GM18502 (cell line): Measurements from ENCODE around the gene DNAJA1.
A peak's percentile ranks its signal among the peaks of the same experiment; 100 is the strongest.
"Not testable (repeated sequence)": the region's sequence is repeated elsewhere in the genome, so short reads cannot be mapped to it uniquely, and the experiment has no call there.

ENCODE experiments used
- ATAC-seq: cut with Tn5 transposase; IDR thresholded peaks from one replicate; pipeline ENCODE4 v1.9.1; 2021; ENCODE audit warnings: mild to moderate bottlenecking; ENCODE audit not compliant: unreplicated experiment, poor library complexity

DNAJA1 gene

DNA sequence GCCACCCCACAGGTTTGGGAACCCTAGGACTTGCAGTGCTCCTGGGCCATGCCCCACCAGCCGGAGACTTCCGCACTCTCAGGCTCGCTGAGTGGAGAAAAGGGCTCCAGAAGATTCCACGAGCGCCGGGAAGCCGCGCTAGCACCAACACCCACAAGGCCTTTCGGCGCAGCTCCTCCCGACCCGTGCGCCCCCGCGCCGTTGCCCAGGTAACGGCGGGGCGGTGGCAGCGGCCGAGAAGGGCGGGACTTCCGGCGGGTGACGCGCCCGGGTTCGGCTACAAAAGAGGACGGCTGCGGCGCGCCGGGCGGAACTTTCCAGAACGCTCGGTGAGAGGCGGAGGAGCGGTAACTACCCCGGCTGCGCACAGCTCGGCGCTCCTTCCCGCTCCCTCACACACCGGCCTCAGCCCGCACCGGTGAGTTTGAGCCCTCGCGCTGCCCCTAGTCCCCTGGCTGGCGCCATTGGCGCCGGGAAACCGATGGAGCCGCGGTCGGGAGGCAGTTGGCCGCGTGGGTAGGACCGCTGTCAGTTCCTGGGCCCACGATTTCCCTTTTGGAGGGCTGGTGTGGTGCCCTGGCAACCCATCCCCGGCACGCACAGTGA is at the start of gene DNAJA1:
DNAJA1 (plus strand) TSS at position 308 of the 606 bp plus-strand sequence. CDS start 1,212 bp downstream, outside the sequence.
- ATAC-seq = peak; percentile 95

DNA sequence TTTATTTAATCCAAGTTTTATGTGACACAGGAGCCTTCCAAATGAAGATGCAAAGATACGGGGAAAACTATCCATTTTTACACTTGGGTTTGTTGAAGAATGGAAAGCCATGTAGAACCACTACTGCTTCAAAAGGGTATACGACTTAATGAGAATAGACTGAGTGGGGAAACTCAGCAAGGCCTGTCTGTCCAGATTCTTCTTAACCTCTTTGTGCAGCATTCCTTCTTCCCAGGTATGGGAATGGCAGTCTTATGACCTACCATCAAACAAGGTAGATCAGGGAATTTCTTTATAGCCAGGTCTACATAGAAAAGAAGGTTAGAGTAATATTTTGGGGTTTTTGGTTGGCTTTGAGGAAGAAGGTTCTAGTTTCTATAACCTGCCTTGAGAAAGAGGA is 47.0 kb upstream of the DNAJA1 start:
- ATAC-seq = no peak

DNA sequence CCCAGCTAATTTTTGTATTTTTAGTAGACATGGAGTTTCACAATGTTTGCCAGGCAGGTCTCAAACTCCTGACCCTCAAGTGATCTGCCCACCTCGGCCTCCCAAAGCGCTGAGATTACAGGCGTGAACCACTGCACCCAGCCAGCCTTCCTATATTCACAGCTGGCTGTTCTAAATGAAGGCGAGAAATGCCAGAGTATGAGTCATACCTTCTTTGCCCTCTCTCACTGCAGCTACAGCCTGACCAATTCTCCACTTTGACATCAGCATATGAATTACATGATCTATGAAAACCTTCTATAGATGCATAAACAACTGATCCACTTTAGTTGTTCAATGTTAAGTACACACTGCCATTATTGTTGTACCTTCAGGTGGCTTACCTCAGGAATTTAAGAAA is 38.1 kb upstream of the DNAJA1 start:
- ATAC-seq = no peak

DNA sequence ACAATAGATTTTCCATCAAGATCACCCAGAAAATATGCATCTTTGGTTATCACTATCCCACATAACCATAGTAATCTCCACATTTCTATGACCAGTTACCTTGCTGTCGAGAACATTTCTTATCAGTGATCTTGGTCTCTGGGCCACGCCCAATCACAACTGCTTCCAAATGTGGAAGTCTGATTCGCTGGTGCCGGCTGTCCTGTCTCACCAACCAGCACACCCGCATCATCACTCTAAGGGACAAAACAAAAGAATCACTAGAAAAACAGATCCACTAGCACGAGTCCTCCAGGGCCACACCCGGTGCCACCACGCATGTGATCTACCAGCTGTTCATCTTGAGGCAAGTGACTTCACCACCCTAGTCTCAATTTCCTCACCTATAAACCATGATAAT is 35.4 kb upstream of the DNAJA1 start:
- no peak for ATAC-seq

DNA sequence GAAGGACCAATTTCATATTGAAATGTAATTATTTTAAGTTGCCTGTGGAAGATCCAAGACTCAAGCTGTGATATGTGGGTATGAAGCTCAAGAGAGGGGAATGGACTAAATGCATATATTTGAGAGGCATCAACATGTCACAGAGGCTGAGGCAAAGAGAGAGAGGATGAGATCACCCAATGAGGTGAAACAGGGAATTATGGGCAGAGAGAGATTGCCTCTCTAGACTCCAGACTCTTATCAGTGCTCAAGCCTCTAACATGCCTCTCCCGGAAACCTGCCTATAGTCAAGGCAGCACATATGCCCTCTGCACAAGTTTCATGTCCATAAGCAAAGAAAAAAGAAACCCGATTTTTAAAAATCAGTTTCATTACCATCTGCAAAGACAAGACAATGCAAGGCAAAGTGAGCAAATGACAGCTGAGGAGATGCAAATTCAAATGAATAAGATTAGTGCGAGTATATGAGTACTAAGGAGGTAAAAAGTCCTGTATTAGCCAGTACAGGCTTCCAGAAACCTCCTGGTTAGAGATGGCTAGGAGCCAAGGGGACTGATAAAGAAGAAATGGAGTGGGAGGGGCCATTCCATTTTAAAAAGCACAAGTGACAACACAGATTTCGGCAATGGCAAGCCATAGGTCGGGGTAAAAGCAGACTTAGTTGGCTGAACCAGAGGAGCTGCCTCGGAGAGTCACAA is 33.0 kb upstream of the DNAJA1 start:
- no peak for ATAC-seq

DNA sequence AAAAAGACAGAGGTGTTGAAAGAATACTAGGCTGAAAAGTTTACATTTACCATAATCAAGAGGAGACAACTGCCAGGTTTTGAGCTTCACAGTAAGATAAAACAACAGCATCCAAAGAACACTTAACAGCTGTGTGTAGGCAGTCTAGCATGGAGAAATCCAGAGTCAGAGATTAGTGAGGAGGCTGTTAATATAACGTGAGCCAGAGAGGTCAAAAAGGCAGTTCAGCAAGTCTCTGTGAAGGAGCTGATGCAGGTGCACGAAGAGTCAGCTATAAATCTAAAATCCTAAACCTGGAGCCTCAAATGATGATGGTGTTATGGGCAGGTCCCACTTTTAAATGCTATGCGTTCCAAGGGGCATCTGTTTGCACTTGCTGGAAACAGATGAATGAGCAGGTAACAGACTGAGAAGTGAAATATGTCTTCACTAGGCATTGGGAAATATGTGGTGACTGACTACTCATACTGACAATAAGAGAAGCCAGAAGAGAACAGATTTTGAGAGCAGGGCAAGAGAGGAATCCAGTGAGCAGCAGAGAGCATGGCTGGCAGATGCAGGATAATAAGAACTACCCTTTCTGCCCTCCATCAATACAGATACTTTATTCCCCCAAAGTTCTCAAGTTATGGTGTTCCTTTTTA is 32.4 kb upstream of the DNAJA1 start:
- ATAC-seq = no peak

DNA sequence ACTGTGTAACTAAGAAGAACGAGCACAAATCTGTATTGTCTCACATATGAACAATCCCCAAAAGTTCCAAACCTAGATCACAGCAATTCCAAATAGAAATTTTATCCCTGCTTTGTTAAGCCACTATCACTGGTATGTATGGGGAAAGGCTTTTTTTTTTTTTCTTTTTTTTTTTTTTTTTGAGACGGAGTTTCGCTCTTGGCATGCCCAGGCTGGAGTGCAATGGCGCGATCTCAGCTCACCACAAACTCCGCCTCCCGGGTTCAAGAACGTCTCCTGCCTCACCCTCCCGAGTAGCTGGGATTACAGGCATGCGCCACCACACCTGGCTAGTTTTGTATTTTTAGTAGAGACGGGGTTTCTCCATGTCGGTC is 24.4 kb upstream of the DNAJA1 start:
- ATAC-seq = peak; percentile 4

DNA sequence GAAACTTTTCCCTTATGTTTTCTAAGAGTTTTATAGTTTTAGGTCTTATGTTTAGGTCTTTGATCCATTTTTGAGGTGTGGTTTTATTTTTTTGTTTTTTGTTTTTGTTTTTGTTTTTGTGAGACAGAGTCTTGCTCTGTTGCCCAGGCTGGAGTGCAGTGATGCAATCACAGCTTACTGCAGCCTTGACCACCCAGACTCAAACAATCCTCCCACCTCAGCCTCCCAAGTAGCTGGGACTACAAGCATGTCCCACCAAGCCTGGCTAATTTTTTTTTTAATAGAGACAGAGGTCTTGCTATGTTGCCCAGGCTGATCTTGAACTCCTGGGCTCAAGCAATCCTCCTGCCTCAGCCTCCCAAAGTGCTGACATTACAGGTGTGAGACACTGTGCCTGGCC is 19.7 kb upstream of the DNAJA1 start:
- not testable (repeated sequence) for ATAC-seq

DNA sequence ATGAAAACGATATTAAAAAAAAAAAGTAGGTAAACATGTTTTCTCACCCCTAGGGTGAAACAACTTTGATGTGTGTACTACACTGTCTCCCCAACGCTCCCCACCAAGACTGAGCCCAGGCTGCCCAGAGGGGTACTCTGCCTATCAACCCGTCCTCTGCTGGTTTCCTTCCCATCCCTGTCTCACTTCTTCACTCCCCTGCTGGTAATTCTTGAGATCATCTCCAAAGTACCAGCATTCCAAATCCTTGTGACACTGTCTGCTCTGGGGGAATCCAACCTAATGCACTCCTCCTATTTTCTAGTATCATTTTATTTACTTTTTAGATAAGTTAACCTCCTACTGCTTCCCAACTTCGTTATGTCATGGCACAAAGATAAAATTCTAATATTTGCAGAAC is 17.3 kb upstream of the DNAJA1 start:
- no peak for ATAC-seq

DNA sequence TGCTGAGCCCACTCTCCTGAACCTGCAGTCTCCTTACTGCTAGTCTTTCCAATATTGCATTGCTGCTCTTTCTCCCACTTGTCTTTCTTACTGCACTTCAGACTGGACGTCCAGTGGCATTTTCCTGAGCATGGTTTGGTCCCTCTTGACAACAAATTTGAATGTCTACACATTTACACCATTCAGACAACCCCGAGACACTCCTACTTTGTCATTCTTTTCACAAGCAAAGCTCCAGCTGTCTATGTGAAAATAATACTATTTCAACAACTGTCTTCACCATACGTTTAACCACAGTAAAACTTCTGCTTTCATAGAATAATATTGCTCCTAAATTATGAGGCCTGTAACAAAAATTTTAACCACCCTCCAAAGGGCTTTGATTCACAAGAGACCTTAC is 13.2 kb upstream of the DNAJA1 start:
- ATAC-seq = no peak

DNA sequence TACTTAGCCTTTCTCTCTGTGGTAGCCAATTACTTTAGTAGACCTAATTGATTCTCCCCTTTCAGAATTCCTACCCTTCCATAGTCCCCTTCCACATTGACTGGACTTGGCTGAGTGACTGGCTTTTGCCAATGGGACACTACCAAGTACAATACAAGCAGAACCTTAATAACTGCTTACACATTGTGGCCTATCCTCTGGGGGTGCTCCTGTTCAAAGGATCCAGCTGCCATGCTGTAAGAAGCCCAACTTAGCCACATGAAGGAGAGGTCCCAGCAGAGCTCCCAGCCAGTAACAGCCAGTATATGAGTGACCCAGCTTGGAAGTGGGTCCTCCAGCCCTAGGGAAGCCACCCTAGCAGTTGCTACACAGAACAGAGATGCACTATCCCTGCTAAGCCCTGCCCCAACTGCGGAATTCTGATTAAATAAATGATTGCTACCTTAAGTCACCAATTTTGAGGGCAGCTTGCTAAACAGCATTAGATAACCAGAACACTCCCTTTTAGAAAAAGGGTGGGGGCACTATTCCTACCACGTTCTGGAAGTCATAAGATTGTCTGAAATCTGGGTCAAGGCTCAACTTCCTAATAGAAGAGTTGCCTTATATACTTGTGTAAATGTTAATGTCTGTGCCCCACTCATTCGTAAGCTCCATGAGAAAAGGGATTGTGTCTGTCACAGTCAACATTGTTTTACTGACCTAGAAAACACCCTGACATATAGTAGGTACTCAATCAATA is 12.6 kb upstream of the DNAJA1 start:
- no peak for ATAC-seq

DNA sequence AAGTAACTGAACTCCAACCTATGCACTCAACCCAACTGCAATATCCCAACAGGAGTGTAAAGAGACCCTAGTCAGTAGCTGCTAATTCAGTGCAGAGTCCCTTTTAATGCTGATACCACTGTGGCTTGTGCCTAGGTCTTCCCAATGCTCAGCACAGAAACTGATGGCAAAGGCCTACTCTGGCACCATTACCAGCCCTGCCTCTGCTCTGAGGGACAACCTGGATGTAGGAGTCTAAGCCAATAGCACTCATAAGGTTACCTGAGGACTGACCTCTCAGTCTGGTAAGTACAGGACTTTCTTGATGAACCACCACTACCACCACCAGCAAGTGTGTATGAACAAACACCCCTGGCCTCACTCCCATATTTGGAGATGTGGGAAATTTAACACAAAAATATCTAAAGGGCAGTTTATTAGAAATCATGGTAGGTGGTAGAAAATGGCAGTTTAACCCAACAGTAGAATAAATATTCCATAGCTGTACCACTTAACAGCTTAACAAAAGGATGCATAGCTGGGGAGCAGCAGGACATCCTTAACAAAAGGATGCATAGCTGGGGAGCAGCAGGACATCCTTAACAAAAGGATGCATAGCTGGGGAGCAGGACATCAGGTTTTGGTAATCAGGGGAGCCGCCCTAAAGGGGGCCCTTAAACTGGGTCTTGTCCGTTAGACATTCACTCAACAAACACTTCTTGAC is 11.0 kb upstream of the DNAJA1 start:
- no peak for ATAC-seq

DNA sequence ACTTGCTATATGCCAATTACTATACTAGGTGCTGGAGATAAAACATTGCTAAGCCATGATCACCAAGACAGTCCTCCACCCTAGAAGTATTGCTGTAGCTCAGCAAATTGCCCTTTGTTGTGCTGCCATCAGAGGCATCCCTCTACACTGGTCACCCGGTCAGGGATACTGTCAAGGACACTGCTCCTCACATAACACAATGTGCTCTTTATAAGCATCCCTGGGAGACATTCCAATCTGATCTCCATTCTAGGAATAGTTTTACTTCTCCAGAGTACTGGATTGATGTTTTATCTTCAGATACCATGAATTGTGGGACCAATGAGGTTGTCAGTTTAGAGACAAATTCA is 10.4 kb upstream of the DNAJA1 start:
- ATAC-seq = no peak

DNA sequence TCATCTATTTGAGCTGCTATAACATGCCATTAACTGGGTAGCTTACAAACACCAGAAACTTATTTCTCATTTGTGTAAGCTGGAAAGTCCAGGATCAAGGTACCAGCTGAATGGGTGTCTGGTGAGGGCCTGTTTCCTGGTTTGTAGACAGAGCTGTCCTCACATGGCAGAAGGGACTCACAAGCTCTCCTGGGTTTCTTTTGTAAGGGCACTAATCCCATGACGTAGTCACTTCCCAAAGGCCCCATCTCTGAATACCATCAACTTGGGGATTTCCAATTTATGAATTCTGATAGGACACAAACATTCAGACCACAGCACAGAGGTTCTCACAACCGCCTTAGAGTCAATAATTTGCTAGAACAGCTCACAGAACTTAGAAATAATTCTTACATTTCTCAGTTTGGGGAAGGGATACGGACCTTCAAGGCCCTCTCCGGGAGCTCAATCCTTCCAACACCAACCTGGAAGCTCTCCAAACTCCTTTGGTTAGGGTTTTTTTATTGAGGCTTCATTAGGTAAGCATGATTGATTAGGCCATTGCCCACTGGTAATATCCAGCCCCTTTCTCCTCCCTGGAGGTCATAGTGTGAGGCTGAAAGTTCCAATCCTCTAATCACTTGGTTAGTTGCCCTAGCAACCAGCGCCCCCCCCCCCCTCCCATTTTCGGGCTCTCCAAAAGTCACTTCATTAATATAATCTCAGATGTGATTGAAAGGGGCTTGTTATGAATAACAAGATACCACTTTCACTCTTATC is 7.6 kb upstream of the DNAJA1 start:
- ATAC-seq = no peak

DNA sequence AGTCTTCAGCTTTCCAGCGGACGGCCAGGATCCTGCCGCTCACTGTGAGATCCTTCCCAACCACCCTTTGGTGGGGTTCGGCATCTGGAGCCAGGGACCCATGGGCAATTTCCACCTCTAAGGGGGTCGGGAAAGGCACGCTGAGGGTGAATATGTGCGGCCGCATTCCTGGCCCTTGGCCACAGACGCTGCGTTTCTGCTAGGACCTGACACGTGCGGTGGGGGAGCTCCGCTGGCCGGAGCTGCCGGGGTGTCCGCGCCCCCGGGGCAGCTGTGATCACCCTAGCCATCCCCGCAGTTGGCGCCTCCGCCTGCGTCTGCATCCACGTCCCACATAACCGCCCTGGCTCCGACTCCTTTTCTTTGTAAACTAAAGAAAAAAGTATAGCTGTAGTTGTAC is 5.3 kb upstream of the DNAJA1 start:
- ATAC-seq = no peak

DNA sequence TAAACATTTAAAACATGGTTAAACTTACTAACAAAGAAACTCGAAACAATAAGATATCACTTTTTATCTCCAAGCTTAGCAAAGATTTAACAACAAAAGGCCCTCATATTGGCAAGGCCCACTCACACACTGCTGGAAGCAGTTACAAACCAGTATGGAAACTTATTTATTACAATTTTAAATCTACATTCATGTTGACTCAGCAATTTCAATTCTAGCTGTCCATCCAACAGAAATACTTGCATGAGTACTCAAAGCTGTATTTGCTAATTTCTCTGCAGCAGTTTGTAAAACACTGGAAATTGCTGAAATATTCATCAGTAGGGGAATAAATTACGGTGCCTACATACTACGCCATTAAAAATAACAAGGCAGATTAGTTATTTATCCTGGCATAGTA is 2.8 kb upstream of the DNAJA1 start:
- no peak for ATAC-seq

DNA sequence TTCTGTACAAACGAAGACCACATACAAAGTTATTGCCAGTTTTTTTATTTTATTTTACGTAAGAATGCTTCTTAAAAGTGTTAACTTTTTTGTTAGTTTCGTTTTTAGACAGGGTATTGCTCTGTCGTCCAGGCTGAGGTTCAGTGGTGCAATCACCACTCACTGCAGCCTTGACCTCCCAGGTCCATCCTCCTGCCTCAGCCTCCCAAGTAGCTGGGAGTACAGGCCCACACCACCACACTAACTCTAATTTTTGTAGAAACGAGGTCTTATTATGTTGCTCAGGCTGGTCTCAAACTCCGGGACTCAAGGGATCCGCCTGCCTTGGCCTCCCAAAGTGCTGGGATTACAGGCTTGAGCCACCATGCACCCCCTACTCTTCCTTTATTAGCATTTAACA is 2.3 kb upstream of the DNAJA1 start:
- ATAC-seq = no peak

DNA sequence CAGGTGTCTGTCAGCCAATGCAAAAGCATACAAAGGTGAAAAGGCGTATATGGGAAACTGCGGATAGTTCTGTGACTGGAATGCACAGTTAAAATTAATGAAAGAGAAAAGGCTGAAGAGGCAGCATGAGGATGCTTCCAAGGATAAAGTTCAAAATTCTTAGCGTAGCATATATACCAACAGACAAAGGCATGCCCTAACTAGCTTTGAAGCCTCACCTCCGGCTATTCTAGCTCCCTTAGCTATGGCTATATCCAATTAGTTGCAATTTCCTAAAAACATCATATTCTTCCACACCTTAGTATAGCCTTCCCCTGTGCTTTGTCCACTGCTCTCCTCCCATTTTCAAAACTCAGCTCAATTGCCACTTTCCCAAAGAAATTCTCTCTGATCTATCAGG is 1.4 kb upstream of the DNAJA1 start:
- ATAC-seq = no peak

DNA sequence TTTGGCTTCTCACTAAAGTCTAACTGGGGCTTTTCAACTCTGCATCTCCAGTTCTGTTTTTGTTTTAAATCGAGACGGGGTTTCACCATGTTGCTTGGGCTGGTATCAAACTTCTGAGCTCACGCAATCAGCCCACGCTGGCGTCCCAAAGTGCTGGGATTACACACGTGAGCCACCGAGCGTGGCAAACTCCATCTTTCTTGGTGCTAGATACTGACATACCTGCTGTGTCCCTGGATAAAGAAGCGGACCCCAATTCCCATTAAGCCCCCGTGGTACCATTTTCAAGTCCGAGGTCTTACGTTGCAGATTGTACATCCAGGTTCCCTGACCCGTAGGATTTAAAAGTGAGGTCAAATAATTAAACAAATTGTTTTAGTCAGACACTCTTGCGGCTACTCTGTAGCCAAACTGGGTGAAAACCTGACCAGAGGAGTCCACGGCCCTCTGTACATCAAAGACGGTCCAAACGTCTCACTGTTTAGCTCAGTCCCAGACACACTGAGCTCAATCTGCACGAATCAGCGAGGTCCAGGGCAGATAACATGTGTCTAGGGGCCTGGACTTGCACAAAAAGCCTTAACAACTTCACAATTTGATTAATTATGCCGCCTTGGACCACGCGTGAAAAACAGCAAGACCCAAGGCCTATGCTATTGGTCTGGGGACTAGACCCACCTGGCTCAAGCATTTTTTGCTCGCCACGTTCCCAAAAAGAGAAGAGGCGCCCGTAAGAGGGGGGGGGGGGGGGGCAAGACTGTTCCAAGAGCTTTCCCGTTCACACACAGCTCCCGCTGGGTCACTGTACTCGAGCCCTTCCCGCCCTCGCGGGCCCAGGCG is 727 bp upstream of the DNAJA1 start:
- ATAC-seq = no peak
